ENCODE results near the gene OR7C1. TPM values are rescaled to one million over a fixed set of nuclear protein-coding genes. Genes with fewer than 3 reads are reported as not detected.

OR7C1 gene
- total and polyA plus RNA-seq, 2 of the 8 experiments (the other 6 are each of a cell fraction or from before 2014, with no cell fraction given), result not detected

DNA sequence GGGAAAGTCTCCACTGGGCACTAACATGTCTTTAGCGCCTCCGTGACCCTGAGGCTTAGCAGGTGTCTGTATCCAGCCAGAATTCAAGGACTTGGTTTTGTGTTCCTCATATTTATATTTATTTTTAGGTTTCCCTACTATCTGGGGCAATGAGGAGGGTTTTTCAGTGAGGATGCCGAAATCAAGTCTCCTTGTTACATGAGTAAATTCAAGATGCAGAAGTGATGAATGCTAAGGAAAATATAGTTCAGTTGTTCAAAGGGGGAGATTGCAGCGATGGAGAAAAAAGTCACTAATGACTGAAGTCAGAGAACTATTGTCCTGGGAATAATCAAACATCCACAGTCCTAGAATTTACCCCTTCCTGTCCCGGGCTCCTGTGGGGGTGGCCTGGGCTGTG, 55.8 kb downstream of the OR7C1 start:
- no peak overlapping the region for H4K5ac ChIP-seq (ENCODE audit: insufficient read length, low read depth, low read length)
- no peak overlapping the region for H2BK15ac ChIP-seq (ENCODE audit: low read length)
- 77% methylated on average over 5 of the region's 5 CpGs; no CpG with 5 or more reads in 1 of the 2 experiments for WGBS, 2 experiments (ENCODE audit: extremely low coverage in 1 of 2, insufficient coverage in 1 of 2, insufficient read length in 1 of 2, insufficient replicate concordance in 2 of 2, low coverage in 1 of 2, low lambda C conversion rate in 2 of 2, missing lambda C conversion rate in 1 of 2)
- no peak overlapping the region for H3K4me3 ChIP-seq (ENCODE audit: extremely low read depth in 1 of 4, insufficient read depth in 2 of 4, low read depth in 3 of 4, low read length in 4 of 4)
- H3K79me1 ChIP-seq (ENCODE audit: low read depth, low read length), result no peaks in the 10 kb centered on the region
- no peaks in the 10 kb centered on the region for H3K36me3 ChIP-seq (ENCODE audit: control insufficient read depth in 2 of 4, insufficient read depth in 4 of 4, low read length in 3 of 4)
- no peak overlapping the region for H4K8ac ChIP-seq (ENCODE audit: extremely low read depth, insufficient read depth, low read length)
- no peak overlapping the region for H3K14ac ChIP-seq (ENCODE audit: insufficient read length)
- no peak overlapping the region for H2AK5ac ChIP-seq (ENCODE audit: low read depth, low read length)
- H3K23ac ChIP-seq (ENCODE audit: insufficient read length), result no peak overlapping the region
- H3K4me2 ChIP-seq (ENCODE audit: insufficient read depth in 1 of 2, low read depth in 2 of 2, low read length in 2 of 2), result no peak overlapping the region
- H2BK20ac ChIP-seq (ENCODE audit: low read length), result no peak overlapping the region
- TF ChIP-seq TAF1 (IDR thresholded peaks at IDR 0.05; ENCODE audit: low read depth, low read length), result no peak
- TF ChIP-seq RBBP5 (IDR thresholded peaks at IDR 0.05; ENCODE audit: borderline replicate concordance, low read depth, low read length), result no peak
- H3K4me1 ChIP-seq (replicated peaks in 1 of 4; ENCODE audit: control insufficient read depth in 3 of 4, insufficient read depth in 4 of 4, low read length in 3 of 4), result peaks cover 0 to 4% (median 1%) of the 10 kb centered on the region in 4 experiments; a peak in 3 of 7 replicates
- ChIA-PET CTCF (ENCODE audit: partially characterized antibody) (no interaction called here), POLR2A (ENCODE audit: partially characterized antibody) (no interaction called here)
- H3K27me3 ChIP-seq (replicated peaks in 1 of 4; ENCODE audit: control insufficient read depth in 3 of 4, extremely low read depth in 1 of 4, insufficient read depth in 3 of 4, low read length in 3 of 4), result peaks cover 0 to 4% (median 0%) of the 10 kb centered on the region in 4 experiments; a peak in 1 of 7 replicates
- H3K56ac ChIP-seq (replicated peaks; ENCODE audit: insufficient read length, low read depth, low read length), result no peak overlapping the region
- no peak overlapping the region for H2BK5ac ChIP-seq (ENCODE audit: low read depth, low read length)
- no peaks in the 10 kb centered on the region for H4K20me1 ChIP-seq (replicated peaks in 1 of 2; ENCODE audit: control insufficient read depth in 1 of 2, insufficient read depth in 2 of 2, low read length in 2 of 2)
- no peak for DNase-seq (ENCODE audit: low read depth in 1 of 2, low spot score in 2 of 2)
- peaks cover 9% of the 10 kb centered on the region; the same call in 1 of the 2 replicates for H3K23me2 ChIP-seq (ENCODE audit: low read depth, low read length)
- H3K79me2 ChIP-seq (ENCODE audit: control insufficient read depth in 1 of 2, insufficient read depth in 2 of 2, low read length in 2 of 2), result no peaks in the 10 kb centered on the region
- no peak for FAIRE-seq
- H3K18ac ChIP-seq (ENCODE audit: extremely low read depth, low read length), result no peak overlapping the region
- no peak overlapping the region for H2BK120ac ChIP-seq (replicated peaks; ENCODE audit: low read depth, low read length)
- H3K9ac ChIP-seq (replicated peaks in 1 of 4; ENCODE audit: extremely low read depth in 1 of 4, low read depth in 3 of 4, low read length in 3 of 4), result no peak overlapping the region
- no peak overlapping the region for H2AFZ ChIP-seq (ENCODE audit: low read length)
- no peak overlapping the region for H2BK12ac ChIP-seq (ENCODE audit: low read depth, low read length)
- H4K91ac ChIP-seq (replicated peaks; ENCODE audit: insufficient read length, low read length), result no peak overlapping the region
- H3K9me3 ChIP-seq (ENCODE audit: insufficient read depth in 2 of 2, low read depth in 1 of 2, low read length in 1 of 2), result no peaks in the 10 kb centered on the region
- H3K27ac ChIP-seq (ENCODE audit: low read depth, low read length), result no peak overlapping the region
- H3K4ac ChIP-seq (replicated peaks; ENCODE audit: insufficient read length, low read depth, low read length), result no peak overlapping the region

Measured in H1 (cell line).